ENCODE results near the gene ALS2. TPM values are rescaled to one million over a fixed set of nuclear protein-coding genes. Genes with fewer than 3 reads are reported as not detected.

Gene ALS2
- total RNA-seq, 1 experiment from 2014 or later, result 28.1 TPM

DNA sequence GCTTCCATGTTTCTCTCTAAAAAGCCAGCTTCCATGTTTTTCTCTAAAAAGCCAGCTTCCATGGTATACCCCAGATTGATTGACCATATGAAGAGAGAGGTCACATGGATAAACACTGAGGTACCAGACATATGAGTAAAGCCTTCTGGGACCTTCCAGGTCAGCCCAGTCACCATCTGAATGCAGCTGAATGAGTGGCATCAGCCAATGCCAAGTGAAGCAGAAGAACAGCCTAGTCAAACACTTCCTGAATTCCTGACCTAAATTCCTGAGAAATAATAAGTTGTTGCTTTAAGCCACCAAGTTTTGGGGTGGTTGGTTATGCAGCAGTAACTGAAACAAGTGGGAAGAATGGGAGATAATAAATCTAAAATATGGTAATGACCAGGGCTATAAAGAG, 5.7 kb upstream of the ALS2 start:
- ChIA-PET RAD21 (ENCODE audit: low non-redundant PET in 1 of 2, low total read pairs in 2 of 2, uncharacterized antibody in 2 of 2, unreplicated experiment in 2 of 2) (no interaction called here), CTCF (no interaction called here), POLR2A (no interaction called here)
- H3K27me3 ChIP-seq (ENCODE audit: insufficient read depth, low read length), result no peaks in the 10 kb centered on the region
- no peak overlapping the region for H3K27ac ChIP-seq (ENCODE audit: low read depth, low read length)
- H3K9me2 ChIP-seq (ENCODE audit: insufficient read depth), result no peaks in the 10 kb centered on the region
- no peak overlapping the region for H3K9ac ChIP-seq (ENCODE audit: low read length)
- H4K20me1 ChIP-seq (ENCODE audit: insufficient read depth), result no peaks in the 10 kb centered on the region
- ATAC-seq, result no peak
- TF ChIP-seq JUND (IDR thresholded peaks at IDR 0.05) (no peak), CBX3 (IDR thresholded peaks at IDR 0.05; ENCODE audit: low read depth) (no peak), ZFX (IDR thresholded peaks at IDR 0.05) (no peak), SRF (IDR thresholded peaks at IDR 0.05; ENCODE audit: low read depth) (no peak), ELF1 (IDR thresholded peaks at IDR 0.05; ENCODE audit: borderline replicate concordance, low read depth) (no peak), POLR2A (IDR thresholded peaks at IDR 0.05; ENCODE audit: borderline replicate concordance, extremely low read depth, insufficient read depth, insufficient read length) (no peak), RAD21 (IDR thresholded peaks at IDR 0.05; ENCODE audit: low read depth) (no peak), CEBPB (IDR thresholded peaks at IDR 0.05; ENCODE audit: low read depth) (no peak)
- TF ChIP-seq, protein P1, sequence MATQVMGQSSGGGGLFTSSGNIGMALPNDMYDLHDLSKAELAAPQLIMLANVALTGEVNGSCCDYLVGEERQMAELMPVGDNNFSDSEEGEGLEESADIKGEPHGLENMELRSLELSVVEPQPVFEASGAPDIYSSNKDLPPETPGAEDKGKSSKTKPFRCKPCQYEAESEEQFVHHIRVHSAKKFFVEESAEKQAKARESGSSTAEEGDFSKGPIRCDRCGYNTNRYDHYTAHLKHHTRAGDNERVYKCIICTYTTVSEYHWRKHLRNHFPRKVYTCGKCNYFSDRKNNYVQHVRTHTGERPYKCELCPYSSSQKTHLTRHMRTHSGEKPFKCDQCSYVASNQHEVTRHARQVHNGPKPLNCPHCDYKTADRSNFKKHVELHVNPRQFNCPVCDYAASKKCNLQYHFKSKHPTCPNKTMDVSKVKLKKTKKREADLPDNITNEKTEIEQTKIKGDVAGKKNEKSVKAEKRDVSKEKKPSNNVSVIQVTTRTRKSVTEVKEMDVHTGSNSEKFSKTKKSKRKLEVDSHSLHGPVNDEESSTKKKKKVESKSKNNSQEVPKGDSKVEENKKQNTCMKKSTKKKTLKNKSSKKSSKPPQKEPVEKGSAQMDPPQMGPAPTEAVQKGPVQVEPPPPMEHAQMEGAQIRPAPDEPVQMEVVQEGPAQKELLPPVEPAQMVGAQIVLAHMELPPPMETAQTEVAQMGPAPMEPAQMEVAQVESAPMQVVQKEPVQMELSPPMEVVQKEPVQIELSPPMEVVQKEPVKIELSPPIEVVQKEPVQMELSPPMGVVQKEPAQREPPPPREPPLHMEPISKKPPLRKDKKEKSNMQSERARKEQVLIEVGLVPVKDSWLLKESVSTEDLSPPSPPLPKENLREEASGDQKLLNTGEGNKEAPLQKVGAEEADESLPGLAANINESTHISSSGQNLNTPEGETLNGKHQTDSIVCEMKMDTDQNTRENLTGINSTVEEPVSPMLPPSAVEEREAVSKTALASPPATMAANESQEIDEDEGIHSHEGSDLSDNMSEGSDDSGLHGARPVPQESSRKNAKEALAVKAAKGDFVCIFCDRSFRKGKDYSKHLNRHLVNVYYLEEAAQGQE (IDR thresholded peaks at IDR 0.05; ENCODE audit: low read depth), result no peak
- TF ChIP-seq, protein P2, sequence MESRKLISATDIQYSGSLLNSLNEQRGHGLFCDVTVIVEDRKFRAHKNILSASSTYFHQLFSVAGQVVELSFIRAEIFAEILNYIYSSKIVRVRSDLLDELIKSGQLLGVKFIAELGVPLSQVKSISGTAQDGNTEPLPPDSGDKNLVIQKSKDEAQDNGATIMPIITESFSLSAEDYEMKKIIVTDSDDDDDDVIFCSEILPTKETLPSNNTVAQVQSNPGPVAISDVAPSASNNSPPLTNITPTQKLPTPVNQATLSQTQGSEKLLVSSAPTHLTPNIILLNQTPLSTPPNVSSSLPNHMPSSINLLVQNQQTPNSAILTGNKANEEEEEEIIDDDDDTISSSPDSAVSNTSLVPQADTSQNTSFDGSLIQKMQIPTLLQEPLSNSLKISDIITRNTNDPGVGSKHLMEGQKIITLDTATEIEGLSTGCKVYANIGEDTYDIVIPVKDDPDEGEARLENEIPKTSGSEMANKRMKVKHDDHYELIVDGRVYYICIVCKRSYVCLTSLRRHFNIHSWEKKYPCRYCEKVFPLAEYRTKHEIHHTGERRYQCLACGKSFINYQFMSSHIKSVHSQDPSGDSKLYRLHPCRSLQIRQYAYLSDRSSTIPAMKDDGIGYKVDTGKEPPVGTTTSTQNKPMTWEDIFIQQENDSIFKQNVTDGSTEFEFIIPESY (IDR thresholded peaks at IDR 0.05; ENCODE audit: extremely low read depth, insufficient replicate concordance, low read length), result no peak
- BruUV-seq (replicated peaks), result no TSS peak
- DNase-seq (ENCODE audit: low read depth, low spot score), result no peak
- no peaks in the 10 kb centered on the region for H3K79me2 ChIP-seq (ENCODE audit: insufficient read depth, low read length)
- H3K4me2 ChIP-seq (ENCODE audit: low read length), result no peak overlapping the region
- H3K36me3 ChIP-seq (ENCODE audit: control insufficient read depth in 1 of 2, insufficient read depth in 2 of 2, low read length in 2 of 2), result no peaks in the 10 kb centered on the region
- intact Hi-C loops (cut with micrococcal nuclease), result no loop called here
- no peaks in the 10 kb centered on the region for H3K9me3 ChIP-seq (ENCODE audit: control insufficient read depth in 1 of 2, insufficient read depth in 1 of 2, low read depth in 1 of 2, low read length in 2 of 2)
- H3K4me3 ChIP-seq (replicated peaks in 1 of 2; ENCODE audit: low read depth in 1 of 2, low read length in 2 of 2), result no peak overlapping the region
- no peak overlapping the region for H2AFZ ChIP-seq (ENCODE audit: low read depth, low read length, poor library complexity, severe bottlenecking)
- peaks cover 0 to 4% of the 10 kb centered on the region in 2 experiments; a peak in 2 of 4 replicates for H3K4me1 ChIP-seq (ENCODE audit: control insufficient read depth in 1 of 2, insufficient read depth in 2 of 2, low read length in 2 of 2)
